Activated T-cell treated with anti-CD3 and anti-CD28 coated beads, Interleukin-2, amount 50 U/mL, for 4 hours (primary cell): ENCODE measurements around the gene COX19. TPM values are rescaled to one million over a fixed set of nuclear protein-coding genes. Genes with fewer than 3 reads are reported as not detected.

Experiments
- ATAC-seq, 2 donors: fragments of 200-7000 bp; cut with Tn5 transposase; one replicate each; pipeline ENCODE4 v1.10.0; 2021
- DNase-seq: peaks from one replicate; pipeline ENCODE4 v3.0.0-alpha.2; 2020
- H3K27me3 Mint-ChIP-seq: one replicate; pipeline ENCODE4 v1.8.0; 2021; ENCODE audit warnings: low read depth, mixed read lengths
- H3K36me3 Mint-ChIP-seq: one replicate; pipeline ENCODE4 v1.8.0; 2022; ENCODE audit warnings: mixed read lengths; ENCODE audit not compliant: insufficient read depth
- H3K4me1 Mint-ChIP-seq: one replicate; pipeline ENCODE4 v1.8.0; 2021; ENCODE audit warnings: low read depth, mixed read lengths
- H3K4me3 Mint-ChIP-seq: one replicate; pipeline ENCODE4 v1.8.0; 2021; ENCODE audit warnings: mild to moderate bottlenecking, moderate library complexity, mixed read lengths
- H3K9me3 Mint-ChIP-seq: one replicate; pipeline ENCODE4 v1.8.0; 2021; ENCODE audit warnings: mixed read lengths
- total RNA-seq, 3 donors: library from RNA; stranded (reverse); gene quantifications; one replicate each; pipeline ENCODE4 v1.2.1, GENCODE V29; 2021

The COX19 gene, protein sequence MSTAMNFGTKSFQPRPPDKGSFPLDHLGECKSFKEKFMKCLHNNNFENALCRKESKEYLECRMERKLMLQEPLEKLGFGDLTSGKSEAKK
- 10 to 100 TPM; 17.5 to 19.0 (median 18.9) TPM for total RNA-seq

DNA sequence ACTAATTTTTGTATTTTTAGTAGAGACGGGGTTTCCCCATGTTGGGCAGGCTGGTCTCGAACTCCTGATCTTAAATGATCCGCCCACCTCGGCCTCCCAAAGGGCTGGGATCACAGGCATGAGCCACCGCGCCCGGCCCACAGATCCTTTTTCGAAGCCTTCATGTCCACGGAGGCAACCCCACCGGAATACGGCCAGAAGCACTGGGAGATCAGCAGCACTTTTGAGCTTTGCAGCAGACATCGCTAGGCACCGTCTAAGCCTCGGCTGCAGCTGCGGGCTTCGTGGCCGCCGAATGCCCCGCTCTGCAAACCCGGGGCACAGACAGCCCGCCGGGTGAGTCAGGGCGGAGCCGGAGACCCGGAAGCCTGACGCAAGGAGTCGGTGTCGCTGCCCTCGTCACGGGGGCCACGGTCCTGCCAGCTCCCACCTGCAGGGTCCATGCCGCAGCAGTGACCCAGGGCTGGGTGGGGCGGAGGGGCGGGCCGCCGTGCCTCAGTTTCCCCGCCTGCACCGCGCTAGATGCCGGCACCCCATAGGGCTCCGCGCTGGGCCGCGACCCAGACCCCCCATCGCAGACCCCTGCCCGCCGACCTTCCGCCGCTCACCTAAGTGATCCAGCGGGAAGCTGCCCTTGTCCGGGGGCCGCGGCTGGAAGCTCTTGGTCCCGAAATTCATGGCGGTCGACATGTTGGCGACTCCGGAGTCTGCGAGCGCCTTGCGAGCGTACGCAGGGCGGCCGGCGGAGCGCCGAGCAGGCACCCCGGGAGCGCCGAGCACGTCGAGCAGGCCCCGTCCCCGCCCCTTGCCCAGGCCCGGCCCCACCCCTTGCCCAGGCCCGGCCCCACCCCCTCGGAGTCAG, at the start of gene COX19:
Gene COX19 (minus strand): TSS at position 730 of the 862 bp plus-strand sequence. CDS start 40 bp downstream, at position 690.
- no peaks in the 10 kb centered on the region for H3K9me3 Mint-ChIP-seq
- peak; percentile 93 for ATAC-seq
- H3K4me1 Mint-ChIP-seq: peaks cover 31% of the 10 kb centered on the region
- H3K27me3 Mint-ChIP-seq: no peaks in the 10 kb centered on the region
- peaks cover 13% of the 10 kb centered on the region for H3K36me3 Mint-ChIP-seq
- DNase-seq: peak; percentile 86
- H3K4me3 Mint-ChIP-seq: peak within 1 kb of the TSS; percentile 93

DNA sequence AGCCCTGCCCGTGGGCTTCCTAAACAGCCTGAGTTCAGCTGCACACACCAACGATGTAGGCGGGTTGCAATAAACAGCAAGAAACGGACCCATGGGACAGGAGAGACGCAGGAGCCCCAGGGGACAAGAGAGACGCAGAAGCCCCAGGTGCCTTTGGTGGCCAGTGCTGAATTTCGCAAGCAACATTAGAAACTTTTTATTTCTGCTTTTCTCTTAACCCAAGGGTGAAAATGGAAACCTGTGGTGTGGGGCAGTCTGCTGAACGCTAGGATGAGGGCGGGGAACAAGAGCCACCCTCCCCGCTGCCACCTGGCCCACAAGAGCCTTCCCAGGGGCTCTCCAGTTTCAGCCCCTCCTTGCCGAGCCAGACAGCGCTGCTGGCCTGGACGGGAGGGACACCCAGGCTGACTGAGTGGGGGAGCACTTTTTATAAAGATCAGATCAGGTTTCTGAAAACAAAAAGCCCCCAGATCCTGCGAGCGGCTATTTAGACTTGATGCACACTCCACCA, 49.0 kb upstream of the COX19 start:
- no peak for DNase-seq
- Mint-ChIP-seq H3K27me3 (no peaks in the 10 kb centered on the region), H3K9me3 (peaks cover 5% of the 10 kb centered on the region), H3K36me3 (peaks cover 17% of the 10 kb centered on the region), H3K4me1 (peaks cover 19% of the 10 kb centered on the region), H3K4me3 (no peak overlapping the region)
- ATAC-seq: no peak

DNA sequence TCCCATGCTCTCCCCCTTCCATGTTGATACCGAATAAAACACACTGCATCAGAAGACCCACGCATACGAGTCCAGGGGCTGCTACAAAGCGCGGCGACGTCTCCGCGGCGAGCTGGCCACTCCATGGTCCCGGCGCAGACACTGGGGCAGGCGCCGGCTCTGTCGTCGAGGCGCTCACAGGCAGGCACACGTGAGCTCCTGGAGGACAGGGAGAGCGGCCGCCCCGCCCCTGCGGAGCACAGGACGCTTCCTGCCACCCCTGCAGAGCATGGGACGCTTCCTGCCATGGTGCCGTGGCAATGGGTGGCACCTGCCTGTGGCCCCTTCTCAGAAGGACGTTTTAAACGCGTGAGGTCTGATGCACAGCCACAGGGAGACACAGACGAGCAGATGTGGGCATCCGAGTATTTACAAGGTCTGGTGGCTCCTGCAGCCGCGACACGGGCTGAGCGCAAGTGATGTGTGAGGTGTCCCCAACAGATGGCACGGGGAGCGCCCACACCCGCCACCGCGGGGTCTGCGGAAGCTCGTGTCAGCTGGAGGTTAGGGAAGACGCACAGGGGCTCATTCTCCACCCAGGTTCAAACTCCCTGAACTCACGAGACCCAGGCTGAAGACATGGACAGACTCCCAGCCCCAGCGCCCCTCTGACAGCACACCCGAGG, 47.6 kb upstream of the COX19 start:
- DNase-seq (no peak), ATAC-seq (no peak)
- Mint-ChIP-seq H3K4me1 (peaks cover 19% of the 10 kb centered on the region), H3K4me3 (no peak overlapping the region), H3K9me3 (peaks cover 5% of the 10 kb centered on the region), H3K36me3 (peaks cover 17% of the 10 kb centered on the region), H3K27me3 (no peaks in the 10 kb centered on the region)

DNA sequence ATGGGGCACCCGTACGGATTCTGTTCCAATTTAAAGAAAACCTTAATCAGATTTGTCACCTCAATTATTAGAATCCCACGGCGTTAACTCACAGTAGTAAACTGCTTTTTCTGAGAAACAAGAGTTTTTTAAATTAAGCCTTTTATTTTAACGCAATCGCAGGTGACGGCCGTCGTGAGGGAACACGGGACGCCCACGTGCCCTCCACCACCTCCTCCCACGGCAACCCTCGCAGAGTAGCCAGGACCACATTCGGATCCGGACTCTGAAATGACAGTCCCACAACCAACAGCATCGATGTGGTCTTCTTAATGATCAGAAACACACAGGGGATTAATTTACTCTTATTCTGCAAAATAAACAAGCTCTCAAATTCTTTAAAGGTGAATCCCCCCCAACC, 47.0 kb upstream of the COX19 start:
- DNase-seq (no peak), ATAC-seq (no peak)
- Mint-ChIP-seq H3K4me3 (no peak overlapping the region), H3K27me3 (no peaks in the 10 kb centered on the region), H3K36me3 (peaks cover 17% of the 10 kb centered on the region), H3K4me1 (peaks cover 16% of the 10 kb centered on the region), H3K9me3 (peaks cover 5% of the 10 kb centered on the region)

DNA sequence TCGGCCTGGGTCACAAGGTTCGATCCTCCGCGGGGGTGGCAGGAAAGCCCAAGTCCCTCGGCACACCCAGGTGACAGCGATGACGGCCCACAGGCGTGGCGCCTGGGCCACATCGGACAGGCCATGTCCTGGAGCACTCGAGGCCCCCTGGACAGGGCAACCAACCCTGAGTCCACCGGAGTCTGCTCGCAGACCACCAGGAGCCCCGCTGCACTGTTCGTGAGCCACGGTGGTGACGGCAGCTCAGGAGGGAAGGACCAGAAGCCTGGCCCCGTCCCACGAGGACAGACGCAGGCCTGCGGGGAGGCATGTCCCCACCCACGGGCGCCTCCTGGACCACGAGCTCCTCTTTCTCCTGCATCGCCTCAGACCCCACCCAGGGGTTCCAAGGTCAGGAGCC, 46.6 kb upstream of the COX19 start:
- Mint-ChIP-seq H3K4me1 (peaks cover 16% of the 10 kb centered on the region), H3K4me3 (no peak overlapping the region), H3K9me3 (peaks cover 5% of the 10 kb centered on the region), H3K27me3 (no peaks in the 10 kb centered on the region), H3K36me3 (peaks cover 17% of the 10 kb centered on the region)
- DNase-seq: no peak
- ATAC-seq: no peak

DNA sequence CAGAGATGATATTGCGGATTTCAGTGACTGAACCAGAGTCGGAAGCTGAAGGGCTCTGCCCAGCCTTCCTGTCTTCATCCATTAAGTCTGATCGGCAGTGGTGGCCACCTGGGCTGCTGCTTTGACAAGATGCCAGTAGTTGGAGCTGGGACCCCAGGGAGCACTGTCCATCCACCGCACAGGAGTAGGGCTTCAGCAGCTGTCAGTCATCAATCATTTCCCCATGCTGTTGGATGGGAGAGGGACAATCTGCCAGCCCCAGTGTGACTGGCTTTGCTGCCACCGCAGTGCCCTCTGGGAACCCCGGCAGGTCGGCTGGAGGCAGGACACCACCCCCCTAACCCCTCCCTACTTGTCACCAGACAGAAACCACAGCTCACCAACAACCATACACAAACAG, 46.0 kb upstream of the COX19 start:
- H3K36me3 Mint-ChIP-seq: peaks cover 16% of the 10 kb centered on the region
- peaks cover 5% of the 10 kb centered on the region for H3K9me3 Mint-ChIP-seq
- DNase-seq: no peak
- no peaks in the 10 kb centered on the region for H3K27me3 Mint-ChIP-seq
- peaks cover 11% of the 10 kb centered on the region for H3K4me1 Mint-ChIP-seq
- no peak for ATAC-seq
- no peak overlapping the region for H3K4me3 Mint-ChIP-seq

DNA sequence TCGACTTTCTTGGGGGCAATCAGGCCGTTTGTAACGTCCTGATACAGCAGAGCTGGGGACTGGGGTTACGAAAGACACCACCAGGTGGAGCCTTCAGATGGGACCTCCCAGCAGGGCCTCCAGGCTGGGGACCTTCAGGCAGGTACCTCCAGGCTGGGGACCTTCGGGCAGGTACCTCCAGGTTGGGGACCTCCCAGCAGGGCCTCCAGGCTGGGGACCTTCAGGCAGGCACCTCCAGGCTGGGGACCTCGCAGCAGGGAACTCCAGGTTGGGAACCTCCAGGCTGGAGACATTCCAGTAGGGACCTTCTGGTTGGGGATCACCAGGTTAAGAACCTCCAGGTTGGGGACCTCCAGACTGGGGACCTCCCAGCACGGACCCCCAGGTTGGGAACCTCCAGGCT, 45.5 kb upstream of the COX19 start:
- DNase-seq (no peak), ATAC-seq (no peak)
- Mint-ChIP-seq H3K4me1 (peaks cover 8% of the 10 kb centered on the region), H3K36me3 (peaks cover 12% of the 10 kb centered on the region), H3K4me3 (no peak overlapping the region), H3K27me3 (no peaks in the 10 kb centered on the region), H3K9me3 (peaks cover 5% of the 10 kb centered on the region)

DNA sequence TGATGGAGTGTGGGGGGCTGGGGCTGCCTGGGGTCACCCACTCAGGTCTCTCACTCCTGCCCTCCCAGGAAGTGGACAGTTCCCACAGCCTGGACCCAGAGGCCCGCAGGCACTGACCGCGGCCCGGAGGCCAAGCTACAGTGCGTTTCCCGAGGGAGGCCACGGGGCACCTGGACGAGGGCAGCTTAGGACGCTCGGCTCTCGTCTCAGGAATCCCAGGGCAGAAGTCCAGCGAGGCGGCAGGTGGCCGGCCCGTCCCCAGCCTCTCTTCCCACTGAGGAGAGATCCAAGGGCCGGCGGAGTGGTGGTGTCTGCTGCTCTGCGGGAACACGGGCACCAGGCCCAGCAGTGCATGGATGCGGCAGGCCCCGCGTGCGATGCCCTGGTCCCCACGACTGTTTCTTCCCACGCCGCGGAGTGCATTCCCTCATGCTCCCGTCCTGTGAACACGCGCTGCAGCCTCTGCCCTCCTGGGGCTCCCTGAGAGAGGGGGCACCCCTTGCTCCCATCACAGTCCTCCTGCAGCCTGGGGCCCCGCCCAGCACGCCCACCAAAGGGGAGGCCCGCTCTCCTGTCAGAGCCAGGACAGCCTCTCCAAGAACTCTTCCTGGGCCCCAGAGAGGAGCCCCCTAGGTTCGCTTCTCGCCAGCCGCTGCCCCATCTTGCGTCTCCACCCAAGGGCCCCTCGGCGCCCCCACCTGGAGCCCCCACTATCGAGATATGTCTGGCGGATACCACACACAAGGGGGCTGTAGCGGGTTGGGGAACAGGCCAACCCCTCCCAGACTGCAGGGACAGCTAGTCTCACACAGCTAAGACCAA, 44.7 kb upstream of the COX19 start:
- no peak for DNase-seq
- Mint-ChIP-seq H3K4me3 (no peak overlapping the region), H3K9me3 (peaks cover 5% of the 10 kb centered on the region), H3K27me3 (no peaks in the 10 kb centered on the region), H3K4me1 (peaks cover 8% of the 10 kb centered on the region), H3K36me3 (peaks cover 12% of the 10 kb centered on the region)
- ATAC-seq: no peak

DNA sequence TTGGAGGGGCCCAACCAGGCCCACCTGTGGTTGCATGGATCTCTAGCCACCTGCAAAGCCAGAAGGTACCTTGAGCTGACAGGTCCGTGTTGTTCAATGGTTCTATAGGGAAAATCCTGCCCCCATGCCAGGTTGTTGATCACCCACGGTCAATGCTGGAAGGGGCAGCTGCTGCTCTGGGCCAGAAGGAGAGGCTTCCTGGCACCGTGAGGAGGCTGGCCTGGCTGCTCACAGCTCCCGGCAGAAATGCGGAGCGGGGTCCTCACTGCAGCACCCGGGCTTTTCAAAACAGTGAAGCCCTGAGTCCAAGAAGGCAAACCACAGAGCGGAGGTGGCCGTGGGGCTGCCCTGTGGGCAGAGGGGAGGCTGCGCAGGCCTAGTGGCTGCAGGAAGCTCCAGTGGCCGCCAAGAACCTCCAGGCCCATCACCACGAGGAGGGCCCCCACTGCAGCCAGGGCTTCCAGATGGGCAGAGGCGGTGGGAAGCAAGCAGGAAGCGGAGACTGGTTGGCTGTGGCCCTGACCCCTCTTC, 44.0 kb upstream of the COX19 start:
- H3K27me3 Mint-ChIP-seq: no peaks in the 10 kb centered on the region
- H3K4me3 Mint-ChIP-seq: no peak overlapping the region
- peaks cover 12% of the 10 kb centered on the region for H3K36me3 Mint-ChIP-seq
- peaks cover 5% of the 10 kb centered on the region for H3K9me3 Mint-ChIP-seq
- ATAC-seq: no peak
- DNase-seq: no peak
- peaks cover 8% of the 10 kb centered on the region for H3K4me1 Mint-ChIP-seq

DNA sequence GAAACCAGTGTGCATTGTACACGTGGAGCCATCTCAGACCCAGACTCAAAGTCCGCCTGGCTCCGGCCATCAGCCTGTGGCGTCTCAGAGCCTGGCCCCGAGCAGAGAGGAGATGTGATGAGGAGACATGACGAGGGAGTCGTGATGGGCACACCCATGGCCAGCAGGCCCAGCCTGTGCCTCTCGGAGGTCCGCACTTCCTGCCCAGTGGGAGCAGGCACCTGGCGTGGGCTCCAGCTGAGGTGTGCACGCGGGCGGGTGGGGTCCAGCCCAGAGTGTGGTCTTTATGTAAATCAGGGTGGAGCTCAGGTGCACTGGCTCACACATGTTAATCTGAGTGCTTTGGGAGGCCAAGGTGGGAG, 43.0 kb upstream of the COX19 start:
- peaks cover 6% of the 10 kb centered on the region for H3K4me1 Mint-ChIP-seq
- H3K9me3 Mint-ChIP-seq: peaks cover 5% of the 10 kb centered on the region
- H3K27me3 Mint-ChIP-seq: no peaks in the 10 kb centered on the region
- DNase-seq: no peak
- no peak for ATAC-seq
- H3K36me3 Mint-ChIP-seq: peaks cover 12% of the 10 kb centered on the region
- H3K4me3 Mint-ChIP-seq: no peak overlapping the region

DNA sequence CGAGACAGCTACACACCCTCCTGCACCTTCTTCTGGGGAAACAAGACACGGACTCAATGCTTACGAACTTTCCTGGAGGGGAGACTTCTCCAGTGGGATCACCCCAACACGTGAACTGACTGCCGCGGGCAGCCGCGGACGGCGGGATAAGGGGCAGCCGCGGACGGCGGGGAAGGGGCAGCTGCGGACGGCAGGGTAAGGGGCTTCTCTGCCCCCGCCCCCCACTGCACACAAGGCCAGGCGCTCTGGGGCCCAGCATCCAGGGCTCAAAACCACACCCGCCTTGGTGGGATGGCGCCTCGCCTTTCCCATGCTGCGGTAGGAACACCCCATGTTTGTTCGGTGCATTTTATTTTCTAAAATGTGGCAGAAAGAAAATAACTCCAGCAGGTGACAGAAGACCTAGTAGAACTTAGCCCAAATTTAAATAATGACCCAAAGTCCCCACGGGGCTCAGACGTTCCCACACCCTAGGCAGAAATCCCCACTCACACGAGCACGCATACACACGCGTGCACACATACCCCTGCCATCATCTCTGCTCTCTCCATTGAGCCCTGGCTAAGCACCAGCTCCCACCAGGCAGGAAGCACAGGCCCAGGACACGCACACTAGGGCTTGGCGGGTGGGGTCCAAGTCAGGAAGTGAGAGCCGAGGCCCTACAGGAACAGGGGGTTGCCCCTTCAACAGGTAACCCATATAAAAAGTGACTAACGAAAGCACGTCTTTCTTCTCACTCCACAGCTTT, 42.4 kb upstream of the COX19 start:
- H3K27me3 Mint-ChIP-seq: no peaks in the 10 kb centered on the region
- no peak overlapping the region for H3K4me3 Mint-ChIP-seq
- ATAC-seq (no peak), DNase-seq (no peak)
- H3K9me3 Mint-ChIP-seq: peaks cover 5% of the 10 kb centered on the region
- peaks cover 6% of the 10 kb centered on the region for H3K4me1 Mint-ChIP-seq
- H3K36me3 Mint-ChIP-seq: peaks cover 12% of the 10 kb centered on the region

DNA sequence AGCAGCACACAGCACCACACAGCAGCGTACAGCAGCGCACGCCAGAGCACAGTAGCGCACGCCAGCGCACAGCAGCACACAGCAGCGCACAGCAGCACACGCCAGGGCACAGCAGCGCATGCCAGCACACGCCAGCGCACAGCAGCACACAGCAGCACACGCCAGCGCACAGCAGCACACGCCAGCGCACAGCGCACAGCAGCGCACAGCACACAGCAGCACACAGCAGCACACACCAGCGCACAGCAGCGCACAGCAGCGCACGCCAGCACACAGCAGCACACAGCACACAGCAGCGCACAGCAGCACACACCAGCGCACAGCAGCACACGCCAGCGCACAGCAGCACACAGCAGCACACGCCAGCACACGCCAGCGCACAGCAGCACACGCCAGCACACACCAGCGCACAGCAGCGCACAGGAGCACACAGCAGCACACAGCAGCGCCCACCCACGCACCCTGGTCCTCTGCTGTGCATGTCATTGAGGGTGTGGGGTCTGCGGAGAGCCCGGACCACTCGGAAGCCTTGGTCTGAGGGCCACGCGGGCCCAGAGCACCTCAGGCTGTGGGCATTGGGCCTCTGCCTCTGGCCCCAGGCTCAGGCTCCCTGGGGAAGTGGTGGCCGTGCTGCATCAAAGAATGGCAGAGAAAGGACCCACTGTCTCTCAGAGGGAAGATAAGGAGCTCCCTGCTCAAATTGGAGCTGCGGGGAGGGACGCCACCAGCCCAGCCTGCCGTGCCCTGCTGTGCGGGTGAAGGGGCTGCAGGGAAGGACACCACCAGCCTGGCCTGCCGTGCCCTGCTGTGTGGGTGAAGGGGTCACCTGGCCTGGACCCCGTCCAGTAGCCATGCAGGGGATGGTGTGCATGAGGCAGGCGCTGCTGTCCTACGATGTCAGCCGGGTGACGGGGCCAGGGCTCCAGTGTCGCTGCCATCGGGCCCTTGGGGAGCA, 41.5 kb upstream of the COX19 start:
- H3K4me1 Mint-ChIP-seq: peaks cover 7% of the 10 kb centered on the region
- DNase-seq (no peak), ATAC-seq (no peak)
- no peaks in the 10 kb centered on the region for H3K27me3 Mint-ChIP-seq
- no peak overlapping the region for H3K4me3 Mint-ChIP-seq
- peaks cover 5% of the 10 kb centered on the region for H3K36me3 Mint-ChIP-seq
- no peaks in the 10 kb centered on the region for H3K9me3 Mint-ChIP-seq
